B cell (primary cell): ENCODE measurements around the gene KIF25. TPM values are rescaled to one million over a fixed set of nuclear protein-coding genes. Genes with fewer than 3 reads are reported as not detected.

Experiments
- ATAC-seq: fragments of 200-7000 bp; cut with Tn5 transposase; one replicate; pipeline ENCODE4 v1.10.0; 2021; ENCODE audit warnings: low read depth, mild to moderate bottlenecking, moderate number of reproducible peaks, moderate library complexity
- CTCF ChIA-PET: fragments of 350-600 bp; sonication (Branson Sonifier 250); formaldehyde crosslinking; loops from one replicate; lab custom pipeline; 2021; ENCODE audit warnings: antibody characterized with exemption, inconsistent platforms; lab: Charles Lee
- POLR2A ChIA-PET: fragments of 350-600 bp; sonication (Branson Sonifier 250); formaldehyde crosslinking; loops from one replicate; lab custom pipeline; 2021; ENCODE audit warnings: antibody characterized with exemption; lab: Charles Lee
- DNase-seq: peaks from one replicate; pipeline ENCODE4 v3.0.0; 2013
- H2AFZ ChIP-seq: 2 replicates; pipeline ENCODE4 v1.6.1; 2012; ENCODE audit warnings: mild to moderate bottlenecking, low read depth, low read length; ENCODE audit not compliant: insufficient read depth, poor library complexity, severe bottlenecking
- H3K27ac ChIP-seq, 2 donors: 1 replicate in 1 of 2; 2 replicates in 1 of 2; pipeline ENCODE4 v1.5.1; 2012 to 2013; ENCODE audit warnings: low read length in 2 of 2, mild to moderate bottlenecking in 2 of 2, moderate library complexity in 1 of 2
- H3K27me3 ChIP-seq, 4 experiments: fragments of 200-600 bp in 1 of 4; sonication (generic) in 1 of 4; replicated peaks in 1 of 4; 1 replicate in 2 of 4; 2 replicates in 2 of 4; pipeline versions ENCODE4 v1.6.1 to v1.7.0; 2013 to 2016; ENCODE audit warnings: low read length in 3 of 4, mild to moderate bottlenecking in 2 of 4, mixed read lengths in 1 of 4, moderate library complexity in 1 of 4; ENCODE audit not compliant: insufficient read depth in 4 of 4, control insufficient read depth in 3 of 4; ENCODE audit errors: control extremely low read depth in 1 of 4
- H3K36me3 ChIP-seq, 2 experiments: replicated peaks in 1 of 2; 1 replicate in 1 of 2; 2 replicates in 1 of 2; pipeline versions ENCODE4 v1.6.1 to v1.7.1; 2013; ENCODE audit warnings: low read length in 1 of 2; ENCODE audit not compliant: insufficient read depth in 2 of 2, control insufficient read depth in 1 of 2; ENCODE audit errors: control extremely low read depth in 1 of 2, extremely low read depth in 1 of 2
- H3K4me1 ChIP-seq, 2 donors: fragments of 200-600 bp in 1 of 2; sonication (generic) in 1 of 2; 1 replicate in 1 of 2; 2 replicates in 1 of 2; pipeline versions ENCODE4 v1.5.1 to v1.6.1; 2013 to 2017; ENCODE audit warnings: low read length in 2 of 2; ENCODE audit not compliant: control insufficient read depth in 2 of 2, insufficient read depth in 2 of 2
- H3K4me2 ChIP-seq: replicated peaks from 2 replicates; pipeline ENCODE3; 2012; ENCODE audit warnings: mild to moderate bottlenecking, low read depth, low read length; ENCODE audit not compliant: poor library complexity, severe bottlenecking
- H3K4me3 ChIP-seq, 5 experiments: fragments of 200-600 bp in 1 of 5; sonication (generic) in 1 of 5; 1 replicate in 3 of 5; 2 replicates in 2 of 5; pipeline versions ENCODE4 v1.5.1 to v1.7.0; 2011 to 2016; ENCODE audit warnings: low read length in 4 of 5, mild to moderate bottlenecking in 4 of 5, low read depth in 2 of 5, control low read depth in 1 of 5, moderate library complexity in 1 of 5; ENCODE audit not compliant: insufficient read depth in 1 of 5; ENCODE audit errors: control extremely low read depth in 1 of 5, extremely low read depth in 1 of 5
- H3K79me2 ChIP-seq: fragments of 200-600 bp; sonication (generic); one replicate; pipeline ENCODE4 v1.6.0; 2016; ENCODE audit warnings: low read length; ENCODE audit not compliant: control insufficient read depth, insufficient read depth
- H3K9ac ChIP-seq: fragments of 200-600 bp; sonication (generic); 2 replicates; pipeline ENCODE4 v1.6.1; 2017; ENCODE audit warnings: mild to moderate bottlenecking, low read length, moderate library complexity
- H3K9me3 ChIP-seq, 3 donors: one replicate each; pipeline versions ENCODE4 v1.6.1 to v1.7.1; 2013; ENCODE audit warnings: low read length in 2 of 3; ENCODE audit not compliant: control insufficient read depth in 2 of 3, insufficient read depth in 1 of 3; ENCODE audit errors: control extremely low read depth in 1 of 3
- H4K20me1 ChIP-seq: 2 replicates; pipeline ENCODE4 v1.6.0; 2012; ENCODE audit warnings: mild to moderate bottlenecking, low read length; ENCODE audit not compliant: insufficient read depth, control insufficient read depth, poor library complexity, severe bottlenecking
- H3K27ac Mint-ChIP-seq: one replicate; pipeline ENCODE4 v1.8.0; 2021; ENCODE audit warnings: mixed read lengths
- H3K27me3 Mint-ChIP-seq: one replicate; pipeline ENCODE4 v1.8.0; 2021; ENCODE audit warnings: mixed read lengths
- H3K4me1 Mint-ChIP-seq: one replicate; pipeline ENCODE4 v1.8.0; 2021; ENCODE audit warnings: mixed read lengths
- H3K4me3 Mint-ChIP-seq: one replicate; pipeline ENCODE4 v1.8.0; 2021; ENCODE audit warnings: mixed read lengths
- H3K9me3 Mint-ChIP-seq: one replicate; pipeline ENCODE4 v1.8.0; 2022; ENCODE audit warnings: mixed read lengths; ENCODE audit not compliant: insufficient read depth
- CTCF ChIP-seq: fragments of 200-600 bp; IDR thresholded peaks from one replicate; pipeline ENCODE4 v1.8.0; 2022; ENCODE audit warnings: antibody characterized with exemption, mild to moderate bottlenecking
- EZH2 ChIP-seq: IDR thresholded peaks from 2 replicates; pipeline ENCODE4 v1.6.1; 2012; ENCODE audit warnings: borderline replicate concordance, low read depth, mild to moderate bottlenecking, moderate library complexity, low read length; ENCODE audit not compliant: insufficient read depth, poor library complexity, severe bottlenecking
- WGBS: methylation state at CpG from one replicate; pipeline ENCODE4 v1.1.5; 2013; ENCODE audit warnings: missing lambda C conversion rate; ENCODE audit not compliant: insufficient coverage; 5-methylcytosine and 5-hydroxymethylcytosine counted together
- intact Hi-C: fragments of 100-400 bp; cut with micrococcal nuclease; formaldehyde crosslinking; loops from one replicate; pipeline ENCODE4 v1.10.0; 2022
- polyA plus RNA-seq: library from polyadenylated mRNA; depleted of rRNA; stranded (reverse); fragments of >200 nt; gene quantifications from 2 replicates; pipeline ENCODE4 v1.2.3, GENCODE V29; 2012
- total RNA-seq, 2 donors: library from RNA; stranded (reverse); fragments of 120-200 nt in 1 of 2; gene quantifications; 1 replicate in 1 of 2; 2 replicates in 1 of 2; pipeline versions ENCODE4 v1.2.3 to v1.2.4, GENCODE V29; 2013 to 2022

Gene KIF25
- total and polyA plus RNA-seq, 2 donors (not counting 1 experiment from before 2014, with no cell fraction given) = not detected

- CTCF ChIA-PET = no interaction called here
- Histone ChIP-seq H3K79me2 (no peaks in the 10 kb centered on the region), H3K27ac (no peak overlapping the region), H3K4me1 (no peaks in the 10 kb centered on the region), H3K9ac (no peak overlapping the region), H3K36me3 (no peaks in the 10 kb centered on the region), H3K4me3 (no peak overlapping the region), H3K4me2 (no peak overlapping the region), H2AFZ (no peak overlapping the region), H3K9me3 (peaks cover 0 to 26% (median 0%) of the 10 kb centered on the region in 3 donors), H4K20me1 (no peaks in the 10 kb centered on the region), H3K27me3 (no peaks in the 10 kb centered on the region)
- POLR2A ChIA-PET = no interaction called here
- no peak for TF ChIP-seq CTCF
- TF ChIP-seq EZH2 = no peak
- ATAC-seq (no peak), DNase-seq (no peak)
- no peaks in the 10 kb centered on the region for H3K9me3 Mint-ChIP-seq
- no peak overlapping the region for H3K4me3 Mint-ChIP-seq
- H3K27ac Mint-ChIP-seq = no peak overlapping the region
- intact Hi-C loops = no loop called here
- H3K27me3 Mint-ChIP-seq = no peaks in the 10 kb centered on the region
- H3K4me1 Mint-ChIP-seq = no peaks in the 10 kb centered on the region
- WGBS = 85% methylated on average over 6 of the region's 7 CpGs
Measured at GRCh38 chr6:168070804-168071203, 73.3 kb downstream of the KIF25 start.

- CTCF ChIA-PET = no interaction called here
- H3K9ac ChIP-seq = no peak overlapping the region
- ATAC-seq (no peak), DNase-seq (no peak)
- H3K4me1 ChIP-seq = no peaks in the 10 kb centered on the region
- Mint-ChIP-seq H3K4me3 (no peak overlapping the region), H3K27ac (no peak overlapping the region), H3K27me3 (no peaks in the 10 kb centered on the region), H3K4me1 (no peaks in the 10 kb centered on the region), H3K9me3 (no peaks in the 10 kb centered on the region)
- intact Hi-C loops = no loop called here
- no peak overlapping the region for H3K4me2 ChIP-seq
- no peaks in the 10 kb centered on the region for H3K27me3 ChIP-seq
- POLR2A ChIA-PET = no interaction called here
- H3K27ac ChIP-seq = no peak overlapping the region
- H4K20me1 ChIP-seq = no peaks in the 10 kb centered on the region
- no peak overlapping the region for H3K4me3 ChIP-seq
- no peak overlapping the region for H2AFZ ChIP-seq
- no peak for TF ChIP-seq EZH2
- no peak for TF ChIP-seq CTCF
- peaks cover 0 to 30% (median 0%) of the 10 kb centered on the region in 3 donors for H3K9me3 ChIP-seq
- H3K79me2 ChIP-seq = no peaks in the 10 kb centered on the region
- WGBS = 75% methylated on average over 9 of the region's 9 CpGs
- no peaks in the 10 kb centered on the region for H3K36me3 ChIP-seq
Measured at GRCh38 chr6:168071620-168072019, 74.1 kb downstream of the KIF25 start.
